Measurements from ENCODE around the gene SSX2IP.

- TF ChIP-seq POLR2AphosphoS5 (IDR thresholded peaks at IDR 0.05), result no peak
- no peak for TF ChIP-seq CTCF (IDR thresholded peaks at IDR 0.05)
- TF ChIP-seq POLR2A (IDR thresholded peaks at IDR 0.05), result no peak
Measured at GRCh38 chr1:84736445-84736844, 46.2 kb upstream of the SSX2IP start.

All from prostate gland (tissue), 2 donors.